SK-N-SH (cell line): Measurements from ENCODE around the gene MCUR1.

Experiments used
- IRF3 ChIP-seq: fragments of 150-350 bp; IDR thresholded peaks from 2 replicates; pipeline ENCODE4 v1.6.1; 2016; ENCODE audit warnings: mild to moderate bottlenecking, low read depth, low read length
- NRF1 ChIP-seq: IDR thresholded peaks from 2 replicates; pipeline ENCODE4 v1.6.1; 2012; ENCODE audit warnings: low read depth, mild to moderate bottlenecking, low read length
- POLR2AphosphoS5 ChIP-seq: IDR thresholded peaks from 2 replicates; pipeline ENCODE4 v1.6.1; 2012; ENCODE audit warnings: low read depth, low read length
- TCF12 ChIP-seq: IDR thresholded peaks from 2 replicates; pipeline ENCODE4 v1.4.0; 2012
- TF ChIP-seq, protein P1 (sequence below): fragments of 200-600 bp; sonication (generic); IDR thresholded peaks from 2 replicates; pipeline ENCODE4 v1.6.1; 2017; ENCODE audit warnings: antibody characterized with exemption, mild to moderate bottlenecking, moderate library complexity

DNA sequence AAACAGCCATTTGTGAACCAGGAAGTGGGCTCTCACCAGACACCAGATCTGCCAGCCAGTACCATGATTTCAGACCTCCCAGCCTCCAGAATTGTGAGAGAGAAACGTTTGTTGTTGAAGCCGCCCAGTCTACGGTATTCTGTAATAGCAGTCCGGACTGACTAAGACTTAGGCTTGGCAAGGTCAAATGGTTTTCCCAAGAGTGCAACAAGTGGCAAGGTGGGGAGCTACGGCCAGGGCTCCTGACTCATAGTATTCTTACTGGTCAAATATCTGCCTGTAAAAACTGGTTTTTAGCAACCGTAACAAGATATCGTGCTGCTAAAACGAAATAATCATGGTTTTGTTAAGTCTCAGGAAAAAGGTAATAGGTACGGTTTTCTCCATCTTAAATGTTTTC is 37.8 kb downstream of the MCUR1 start:
- TF ChIP-seq POLR2AphosphoS5 = no peak
- TF ChIP-seq IRF3 = no peak
- TF ChIP-seq, protein P1, sequence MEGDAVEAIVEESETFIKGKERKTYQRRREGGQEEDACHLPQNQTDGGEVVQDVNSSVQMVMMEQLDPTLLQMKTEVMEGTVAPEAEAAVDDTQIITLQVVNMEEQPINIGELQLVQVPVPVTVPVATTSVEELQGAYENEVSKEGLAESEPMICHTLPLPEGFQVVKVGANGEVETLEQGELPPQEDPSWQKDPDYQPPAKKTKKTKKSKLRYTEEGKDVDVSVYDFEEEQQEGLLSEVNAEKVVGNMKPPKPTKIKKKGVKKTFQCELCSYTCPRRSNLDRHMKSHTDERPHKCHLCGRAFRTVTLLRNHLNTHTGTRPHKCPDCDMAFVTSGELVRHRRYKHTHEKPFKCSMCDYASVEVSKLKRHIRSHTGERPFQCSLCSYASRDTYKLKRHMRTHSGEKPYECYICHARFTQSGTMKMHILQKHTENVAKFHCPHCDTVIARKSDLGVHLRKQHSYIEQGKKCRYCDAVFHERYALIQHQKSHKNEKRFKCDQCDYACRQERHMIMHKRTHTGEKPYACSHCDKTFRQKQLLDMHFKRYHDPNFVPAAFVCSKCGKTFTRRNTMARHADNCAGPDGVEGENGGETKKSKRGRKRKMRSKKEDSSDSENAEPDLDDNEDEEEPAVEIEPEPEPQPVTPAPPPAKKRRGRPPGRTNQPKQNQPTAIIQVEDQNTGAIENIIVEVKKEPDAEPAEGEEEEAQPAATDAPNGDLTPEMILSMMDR = no peak
- no peak for TF ChIP-seq NRF1
- no peak for TF ChIP-seq TCF12
